ENCODE results near the gene MADD.

MADD gene

GRCh38 chr11:47241841-47242301 is 28.1 kb upstream of the MADD start:
- Histone ChIP-seq H3K4me2 (ENCODE audit: low read length) (no peak overlapping the region), H3K36me3 (ENCODE audit: control insufficient read depth, insufficient read depth, low read length) (peaks cover 9% of the 10 kb centered on the region)
- WGBS (ENCODE audit: extremely low coverage, insufficient coverage, low lambda C conversion rate): no CpG with 5 or more reads among the region's 3 CpGs

GRCh38 chr11:47242596-47243192 is 27.2 kb upstream of the MADD start:
- Histone ChIP-seq H3K56ac (ENCODE audit: low read length) (no peak overlapping the region), H4K5ac (ENCODE audit: low read length) (no peak overlapping the region), H3K79me2 (ENCODE audit: control insufficient read depth, insufficient read depth, low read length) (no peaks in the 10 kb centered on the region), H3K4me1 (ENCODE audit: control insufficient read depth, low read depth, low read length) (no peaks in the 10 kb centered on the region), H3K18ac (ENCODE audit: low read length) (no peak overlapping the region), H2BK5ac (ENCODE audit: low read length) (no peak overlapping the region), H3K23ac (ENCODE audit: low read length) (no peak overlapping the region), H2BK120ac (ENCODE audit: low read depth, low read length) (no peak overlapping the region), H3K4ac (ENCODE audit: low read depth, low read length) (no peak overlapping the region), H3K4me2 (ENCODE audit: low read length) (no peak overlapping the region), H3K27me3 (ENCODE audit: insufficient read depth, low read length, poor library complexity) (no peaks in the 10 kb centered on the region), H3K4me3 (ENCODE audit: low read length) (no peak overlapping the region), H3K36me3 (ENCODE audit: control insufficient read depth, insufficient read depth, low read length) (peaks cover 9% of the 10 kb centered on the region), H2AK5ac (ENCODE audit: low read length) (no peak overlapping the region), H2BK15ac (replicated peaks; ENCODE audit: low read depth) (no peak overlapping the region), H3K79me1 (ENCODE audit: low read length) (peaks cover 3% of the 10 kb centered on the region), H4K8ac (ENCODE audit: low read depth, low read length) (no peak overlapping the region), H3K27ac (ENCODE audit: low read depth, low read length) (no peak overlapping the region), H3K9ac (ENCODE audit: low read length) (no peak overlapping the region)
- WGBS (ENCODE audit: extremely low coverage, insufficient coverage, low lambda C conversion rate): no CpG with 5 or more reads among the region's 21 CpGs
- DNase-seq: no peak

More at GRCh38 chr11:47241841-47242301, 28.1 kb upstream of the MADD start:
- Histone ChIP-seq H4K5ac (ENCODE audit: low read length) (no peak overlapping the region), H3K79me1 (ENCODE audit: low read length) (no peaks in the 10 kb centered on the region), H3K27ac (ENCODE audit: low read depth, low read length) (no peak overlapping the region), H3K4me1 (ENCODE audit: control insufficient read depth, low read depth, low read length) (no peaks in the 10 kb centered on the region), H4K8ac (ENCODE audit: low read depth, low read length) (no peak overlapping the region), H3K9ac (ENCODE audit: low read length) (no peak overlapping the region), H3K4ac (ENCODE audit: low read depth, low read length) (no peak overlapping the region), H3K23ac (ENCODE audit: low read length) (no peak overlapping the region), H2BK15ac (replicated peaks; ENCODE audit: low read depth) (no peak overlapping the region), H2BK120ac (ENCODE audit: low read depth, low read length) (no peak overlapping the region), H3K56ac (ENCODE audit: low read length) (no peak overlapping the region), H3K79me2 (ENCODE audit: control insufficient read depth, insufficient read depth, low read length) (no peaks in the 10 kb centered on the region), H2BK5ac (ENCODE audit: low read length) (no peak overlapping the region), H3K18ac (ENCODE audit: low read length) (no peak overlapping the region), H3K4me3 (ENCODE audit: low read length) (no peak overlapping the region), H2AK5ac (ENCODE audit: low read length) (no peak overlapping the region), H3K27me3 (ENCODE audit: insufficient read depth, low read length, poor library complexity) (no peaks in the 10 kb centered on the region)
- DNase-seq: no peak

GRCh38 chr11:47243454-47243853 is 26.5 kb upstream of the MADD start:
- no peaks in the 10 kb centered on the region for H3K27me3 ChIP-seq (ENCODE audit: insufficient read depth, low read length, poor library complexity)
- no peak overlapping the region for H2BK5ac ChIP-seq (ENCODE audit: low read length)
- DNase-seq: no peak
- no peak overlapping the region for H3K56ac ChIP-seq (ENCODE audit: low read length)
- H2AK5ac ChIP-seq (ENCODE audit: low read length): no peak overlapping the region
- no peak overlapping the region for H3K4me2 ChIP-seq (ENCODE audit: low read length)
- no peak overlapping the region for H2BK120ac ChIP-seq (ENCODE audit: low read depth, low read length)
- H3K9ac ChIP-seq (ENCODE audit: low read length): no peak overlapping the region
- no peak overlapping the region for H3K23ac ChIP-seq (ENCODE audit: low read length)
- no peak overlapping the region for H3K18ac ChIP-seq (ENCODE audit: low read length)
- no peak overlapping the region for H4K8ac ChIP-seq (ENCODE audit: low read depth, low read length)
- no peak overlapping the region for H2BK15ac ChIP-seq (replicated peaks; ENCODE audit: low read depth)
- no peak overlapping the region for H4K5ac ChIP-seq (ENCODE audit: low read length)
- no peak overlapping the region for H3K4me3 ChIP-seq (ENCODE audit: low read length)
- H3K79me1 ChIP-seq (ENCODE audit: low read length): peaks cover 4% of the 10 kb centered on the region
- no peak overlapping the region for H3K4ac ChIP-seq (ENCODE audit: low read depth, low read length)
- WGBS (ENCODE audit: extremely low coverage, insufficient coverage, low lambda C conversion rate): no CpG with 5 or more reads among the region's 4 CpGs
- peaks cover 9% of the 10 kb centered on the region for H3K36me3 ChIP-seq (ENCODE audit: control insufficient read depth, insufficient read depth, low read length)
- H3K79me2 ChIP-seq (ENCODE audit: control insufficient read depth, insufficient read depth, low read length): no peaks in the 10 kb centered on the region
- H3K4me1 ChIP-seq (ENCODE audit: control insufficient read depth, low read depth, low read length): peaks cover 3% of the 10 kb centered on the region
- H3K27ac ChIP-seq (ENCODE audit: low read depth, low read length): no peak overlapping the region

- Histone ChIP-seq H3K4me1 (ENCODE audit: control insufficient read depth, low read depth, low read length) (peaks cover 5% of the 10 kb centered on the region), H3K27me3 (ENCODE audit: insufficient read depth, low read length, poor library complexity) (no peaks in the 10 kb centered on the region), H3K36me3 (ENCODE audit: control insufficient read depth, insufficient read depth, low read length) (peaks cover 5% of the 10 kb centered on the region), H4K5ac (ENCODE audit: low read length) (no peak overlapping the region), H2BK15ac (replicated peaks; ENCODE audit: low read depth) (no peak overlapping the region), H3K4ac (ENCODE audit: low read depth, low read length) (no peak overlapping the region), H3K9ac (ENCODE audit: low read length) (no peak overlapping the region), H3K79me1 (ENCODE audit: low read length) (peaks cover 9% of the 10 kb centered on the region), H2AK5ac (ENCODE audit: low read length) (no peak overlapping the region), H4K8ac (ENCODE audit: low read depth, low read length) (no peak overlapping the region), H3K18ac (ENCODE audit: low read length) (no peak overlapping the region), H3K4me2 (ENCODE audit: low read length) (no peak overlapping the region), H3K23ac (ENCODE audit: low read length) (no peak overlapping the region), H2BK120ac (ENCODE audit: low read depth, low read length) (no peak overlapping the region), H3K79me2 (ENCODE audit: control insufficient read depth, insufficient read depth, low read length) (peaks cover 4% of the 10 kb centered on the region), H3K56ac (ENCODE audit: low read length) (no peak overlapping the region), H3K27ac (ENCODE audit: low read depth, low read length) (no peak overlapping the region), H3K4me3 (ENCODE audit: low read length) (no peak overlapping the region), H2BK5ac (ENCODE audit: low read length) (no peak overlapping the region)
- DNase-seq: no peak
- WGBS (ENCODE audit: extremely low coverage, insufficient coverage, low lambda C conversion rate): no CpG with 5 or more reads among the region's 23 CpGs
Measured at GRCh38 chr11:47244448-47245350, 25.2 kb upstream of the MADD start.

GRCh38 chr11:47245611-47246357 is 24.1 kb upstream of the MADD start:
- peaks cover 1% of the 10 kb centered on the region for H3K36me3 ChIP-seq (ENCODE audit: control insufficient read depth, insufficient read depth, low read length)

More at GRCh38 chr11:47245611-47246357, 24.1 kb upstream of the MADD start:
- no peak overlapping the region for H2BK120ac ChIP-seq (ENCODE audit: low read depth, low read length)
- no peak overlapping the region for H3K27ac ChIP-seq (ENCODE audit: low read depth, low read length)
- no CpG with 5 or more reads among the region's 11 CpGs for WGBS (ENCODE audit: extremely low coverage, insufficient coverage, low lambda C conversion rate)
- no peak overlapping the region for H4K8ac ChIP-seq (ENCODE audit: low read depth, low read length)
- no peak overlapping the region for H3K56ac ChIP-seq (ENCODE audit: low read length)
- H3K18ac ChIP-seq (ENCODE audit: low read length): no peak overlapping the region
- no peak overlapping the region for H4K5ac ChIP-seq (ENCODE audit: low read length)
- no peak overlapping the region for H2BK5ac ChIP-seq (ENCODE audit: low read length)
- H2BK15ac ChIP-seq (replicated peaks; ENCODE audit: low read depth): no peak overlapping the region
- H3K4me1 ChIP-seq (ENCODE audit: control insufficient read depth, low read depth, low read length): peaks cover 5% of the 10 kb centered on the region
- H3K4me2 ChIP-seq (ENCODE audit: low read length): no peak overlapping the region
- no peak overlapping the region for H3K9ac ChIP-seq (ENCODE audit: low read length)
- H3K4ac ChIP-seq (ENCODE audit: low read depth, low read length): no peak overlapping the region
- H3K4me3 ChIP-seq (ENCODE audit: low read length): no peak overlapping the region
- peaks cover 4% of the 10 kb centered on the region for H3K79me2 ChIP-seq (ENCODE audit: control insufficient read depth, insufficient read depth, low read length)
- no peak overlapping the region for H2AK5ac ChIP-seq (ENCODE audit: low read length)
- peaks cover 9% of the 10 kb centered on the region for H3K79me1 ChIP-seq (ENCODE audit: low read length)
- no peak overlapping the region for H3K23ac ChIP-seq (ENCODE audit: low read length)
- no peaks in the 10 kb centered on the region for H3K27me3 ChIP-seq (ENCODE audit: insufficient read depth, low read length, poor library complexity)
- DNase-seq: no peak

Data from mesendoderm (in vitro differentiated cells).